A673 (cell line): ENCODE results near the gene STIM1. TPM values are rescaled to one million over a fixed set of nuclear protein-coding genes. Genes with fewer than 3 reads are reported as not detected.

Experiments
- BruUV-seq: library from RNA; stranded (reverse); fragments of 400-500 nt; replicated peaks from 2 replicates; lab custom pipeline; 2021; lab: Mats Ljungman, UMichigan
- CTCF ChIA-PET: fragments of 300-600 bp; sonication (Branson Sonifier 250); formaldehyde crosslinking; loops from one replicate; lab custom pipeline; 2022; ENCODE audit warnings: antibody characterized with exemption; lab: Charles Lee
- POLR2A ChIA-PET: fragments of 300-600 bp; sonication (Branson Sonifier 250); formaldehyde crosslinking; loops from one replicate; lab custom pipeline; 2022; ENCODE audit warnings: antibody characterized with exemption; ENCODE audit not compliant: low non-redundant PET; lab: Charles Lee
- DNase-seq: peaks from one replicate; pipeline ENCODE4 v3.0.0-alpha.2; 2015; ENCODE audit warnings: low spot score
- H3K27ac ChIP-seq: fragments of 200-600 bp; sonication (generic); 2 replicates; pipeline ENCODE4 v1.5.1; 2016; ENCODE audit warnings: mixed run types, low read depth, mild to moderate bottlenecking, mixed read lengths, antibody characterized with exemption, low read length; ENCODE audit not compliant: poor library complexity, severe bottlenecking
- H3K27me3 ChIP-seq: fragments of 200-600 bp; sonication (generic); replicated peaks from 2 replicates; pipeline ENCODE4 v1.6.1; 2017; ENCODE audit warnings: mixed run types, low read depth, mild to moderate bottlenecking, mixed read lengths, antibody characterized with exemption, low read length; ENCODE audit not compliant: insufficient read depth, poor library complexity
- H3K36me3 ChIP-seq: fragments of 200-600 bp; sonication (generic); 2 replicates; pipeline ENCODE4 v1.6.1; 2016; ENCODE audit warnings: mixed run types, mild to moderate bottlenecking, mixed read lengths, antibody characterized with exemption, low read length; ENCODE audit not compliant: insufficient read depth, poor library complexity, severe bottlenecking
- H3K4me1 ChIP-seq: fragments of 200-600 bp; sonication (generic); 2 replicates; pipeline ENCODE4 v1.6.1; 2017; ENCODE audit warnings: mixed run types, mild to moderate bottlenecking, mixed read lengths, antibody characterized with exemption, low read length; ENCODE audit not compliant: insufficient read depth, poor library complexity, severe bottlenecking
- H3K4me3 ChIP-seq: fragments of 200-600 bp; sonication (generic); 2 replicates; pipeline ENCODE4 v1.5.1; 2016; ENCODE audit warnings: low read depth, mixed run types, mild to moderate bottlenecking, mixed read lengths, low read length; ENCODE audit not compliant: poor library complexity, severe bottlenecking
- H3K9me3 ChIP-seq: fragments of 200-600 bp; sonication (generic); 2 replicates; pipeline ENCODE4 v1.6.1; 2016; ENCODE audit warnings: mixed run types, low read depth, mild to moderate bottlenecking, mixed read lengths, antibody characterized with exemption, low read length; ENCODE audit not compliant: poor library complexity, severe bottlenecking
- EZH2 ChIP-seq: fragments of 200-600 bp; sonication (generic); IDR thresholded peaks from 2 replicates; pipeline ENCODE4 v1.6.1; 2017; ENCODE audit warnings: borderline replicate concordance, low read depth, mild to moderate bottlenecking, mixed read lengths, antibody characterized with exemption, low read length; ENCODE audit not compliant: poor library complexity, severe bottlenecking
- intact Hi-C: fragments of 100-400 bp; cut with micrococcal nuclease; formaldehyde crosslinking; loops from one replicate; pipeline ENCODE4 v1.10.0; 2022; ENCODE audit not compliant: unreplicated experiment
- total RNA-seq: library from RNA; stranded (reverse); gene quantifications from 2 replicates; pipeline ENCODE4 v1.2.3, GENCODE V29; 2021
- TF ChIP-seq, protein P1 (sequence below): fragments of 300-800, 200-600 bp; sonication (generic); conservative IDR thresholded peaks from 2 replicates; pipeline ENCODE4 v1.5.1; 2017; ENCODE audit warnings: low read depth, mild to moderate bottlenecking, antibody characterized with exemption, low read length, moderate library complexity, mixed read lengths

Gene STIM1
- total RNA-seq, 1 experiment from 2014 or later, result 14.2 TPM

- POLR2A ChIA-PET, result no interaction called here
- Histone ChIP-seq H3K4me1 (no peaks in the 10 kb centered on the region), H3K36me3 (no peaks in the 10 kb centered on the region), H3K9me3 (no peaks in the 10 kb centered on the region), H3K27me3 (no peaks in the 10 kb centered on the region), H3K4me3 (no peak overlapping the region), H3K27ac (no peak overlapping the region)
- DNase-seq, result no peak
- intact Hi-C loops, result no loop called here
- TF ChIP-seq, protein P1, sequence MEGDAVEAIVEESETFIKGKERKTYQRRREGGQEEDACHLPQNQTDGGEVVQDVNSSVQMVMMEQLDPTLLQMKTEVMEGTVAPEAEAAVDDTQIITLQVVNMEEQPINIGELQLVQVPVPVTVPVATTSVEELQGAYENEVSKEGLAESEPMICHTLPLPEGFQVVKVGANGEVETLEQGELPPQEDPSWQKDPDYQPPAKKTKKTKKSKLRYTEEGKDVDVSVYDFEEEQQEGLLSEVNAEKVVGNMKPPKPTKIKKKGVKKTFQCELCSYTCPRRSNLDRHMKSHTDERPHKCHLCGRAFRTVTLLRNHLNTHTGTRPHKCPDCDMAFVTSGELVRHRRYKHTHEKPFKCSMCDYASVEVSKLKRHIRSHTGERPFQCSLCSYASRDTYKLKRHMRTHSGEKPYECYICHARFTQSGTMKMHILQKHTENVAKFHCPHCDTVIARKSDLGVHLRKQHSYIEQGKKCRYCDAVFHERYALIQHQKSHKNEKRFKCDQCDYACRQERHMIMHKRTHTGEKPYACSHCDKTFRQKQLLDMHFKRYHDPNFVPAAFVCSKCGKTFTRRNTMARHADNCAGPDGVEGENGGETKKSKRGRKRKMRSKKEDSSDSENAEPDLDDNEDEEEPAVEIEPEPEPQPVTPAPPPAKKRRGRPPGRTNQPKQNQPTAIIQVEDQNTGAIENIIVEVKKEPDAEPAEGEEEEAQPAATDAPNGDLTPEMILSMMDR, result no peak
- no peak for TF ChIP-seq EZH2
- BruUV-seq, result no TSS peak
- CTCF ChIA-PET, result no interaction called here
Measured at GRCh38 chr11:3834664-3835461, 20.6 kb upstream of the STIM1 start.

- no peak overlapping the region for H3K4me3 ChIP-seq
- intact Hi-C loops, result no loop called here
- ChIA-PET CTCF (no interaction called here), POLR2A (interaction anchor here (0.6 kb wide), 1 partner anchor 9 kb away, joined by 3 read pairs; no protein-coding TSS in a partner anchor)
- no peak for DNase-seq
- no peaks in the 10 kb centered on the region for H3K4me1 ChIP-seq
- no peaks in the 10 kb centered on the region for H3K27me3 ChIP-seq
- TF ChIP-seq EZH2, result no peak
- TF ChIP-seq, protein P1, result no peak
- no peaks in the 10 kb centered on the region for H3K36me3 ChIP-seq
- BruUV-seq, result no TSS peak
- no peaks in the 10 kb centered on the region for H3K9me3 ChIP-seq
- H3K27ac ChIP-seq, result no peak overlapping the region
Measured at GRCh38 chr11:3835751-3836150, 19.7 kb upstream of the STIM1 start.

DNA sequence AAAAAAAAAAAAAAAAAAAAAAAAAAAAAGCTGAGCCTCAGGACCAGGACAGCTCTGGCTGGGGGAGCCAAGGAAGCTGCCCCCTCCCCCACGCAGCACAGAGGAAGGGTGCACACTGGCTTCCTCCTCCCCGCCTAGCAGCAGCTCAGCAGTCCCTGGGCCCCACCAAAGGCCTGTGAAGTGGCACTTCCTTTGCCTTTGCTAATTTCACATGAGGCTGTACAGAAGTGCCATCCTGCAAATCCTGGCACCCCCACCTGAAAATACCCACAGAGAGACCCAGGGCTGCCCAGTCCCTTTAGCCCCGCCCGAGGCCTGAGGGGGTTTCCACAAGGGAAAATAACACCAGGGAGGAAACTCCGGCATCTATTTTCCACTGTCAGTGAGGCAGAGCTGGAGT, 18.6 kb upstream of the STIM1 start:
- H3K36me3 ChIP-seq, result no peaks in the 10 kb centered on the region
- H3K4me3 ChIP-seq, result no peak overlapping the region
- DNase-seq, result no peak
- no peak for TF ChIP-seq EZH2
- TF ChIP-seq, protein P1, result no peak
- no peaks in the 10 kb centered on the region for H3K27me3 ChIP-seq
- no peaks in the 10 kb centered on the region for H3K9me3 ChIP-seq
- H3K4me1 ChIP-seq, result no peaks in the 10 kb centered on the region
- POLR2A ChIA-PET, result no interaction called here
- BruUV-seq, result no TSS peak
- intact Hi-C loops, result no loop called here
- CTCF ChIA-PET, result interaction anchor here (0.7 kb wide), 1 partner anchor 13 kb away, joined by 7 read pairs; no protein-coding TSS in a partner anchor
- no peak overlapping the region for H3K27ac ChIP-seq
